ENCODE data around the gene TRPT1.
A peak's percentile ranks its signal among the peaks of the same experiment; 100 is the strongest.

DNA sequence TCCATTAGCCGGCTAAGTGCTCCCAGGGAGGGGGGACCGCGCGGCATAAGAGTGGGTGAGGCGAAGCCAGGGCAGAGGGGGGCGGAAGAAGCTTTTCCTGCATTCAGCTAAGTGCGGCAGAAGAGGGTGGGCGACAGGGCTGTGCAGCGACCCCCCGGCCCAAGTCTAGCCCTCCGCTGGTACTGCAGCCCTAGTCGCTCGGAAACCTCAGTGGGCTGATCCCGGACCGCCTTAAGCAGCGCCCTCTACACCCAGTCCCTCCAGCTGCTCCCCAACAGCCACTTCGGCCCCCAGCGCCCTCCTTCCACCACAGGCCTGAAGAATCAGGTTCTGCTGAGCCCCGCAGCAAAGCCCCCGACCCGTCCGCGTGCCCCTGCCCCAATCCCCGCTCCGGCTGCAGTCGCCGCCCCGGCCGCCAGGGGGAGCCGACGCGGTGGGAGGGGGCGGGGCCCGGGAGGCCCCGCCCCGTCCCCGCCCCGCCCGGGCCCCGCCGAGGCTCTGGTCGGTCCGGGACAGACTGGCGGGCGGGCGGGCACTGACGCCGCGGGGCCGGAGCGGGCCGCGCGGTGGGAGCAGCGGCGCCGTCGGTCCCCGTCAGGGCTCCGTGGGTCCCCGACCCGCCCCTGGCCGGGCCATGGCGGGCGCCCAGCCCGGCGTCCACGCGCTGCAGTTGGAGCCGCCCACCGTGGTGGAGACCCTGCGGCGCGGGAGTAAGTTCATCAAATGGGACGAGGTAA is 25.2 kb upstream of the TRPT1 start, which contains the start of gene PLCB3:
- TF ChIP-seq, protein P1, sequence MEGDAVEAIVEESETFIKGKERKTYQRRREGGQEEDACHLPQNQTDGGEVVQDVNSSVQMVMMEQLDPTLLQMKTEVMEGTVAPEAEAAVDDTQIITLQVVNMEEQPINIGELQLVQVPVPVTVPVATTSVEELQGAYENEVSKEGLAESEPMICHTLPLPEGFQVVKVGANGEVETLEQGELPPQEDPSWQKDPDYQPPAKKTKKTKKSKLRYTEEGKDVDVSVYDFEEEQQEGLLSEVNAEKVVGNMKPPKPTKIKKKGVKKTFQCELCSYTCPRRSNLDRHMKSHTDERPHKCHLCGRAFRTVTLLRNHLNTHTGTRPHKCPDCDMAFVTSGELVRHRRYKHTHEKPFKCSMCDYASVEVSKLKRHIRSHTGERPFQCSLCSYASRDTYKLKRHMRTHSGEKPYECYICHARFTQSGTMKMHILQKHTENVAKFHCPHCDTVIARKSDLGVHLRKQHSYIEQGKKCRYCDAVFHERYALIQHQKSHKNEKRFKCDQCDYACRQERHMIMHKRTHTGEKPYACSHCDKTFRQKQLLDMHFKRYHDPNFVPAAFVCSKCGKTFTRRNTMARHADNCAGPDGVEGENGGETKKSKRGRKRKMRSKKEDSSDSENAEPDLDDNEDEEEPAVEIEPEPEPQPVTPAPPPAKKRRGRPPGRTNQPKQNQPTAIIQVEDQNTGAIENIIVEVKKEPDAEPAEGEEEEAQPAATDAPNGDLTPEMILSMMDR (IDR thresholded peaks at IDR 0.05), result peak; percentile 30 to 83 (median 77)
- TF ChIP-seq POLR2A (IDR thresholded peaks at IDR 0.05), result peak; percentile 36 to 66
